Measurements from ENCODE around the gene NRXN3.

DNA sequence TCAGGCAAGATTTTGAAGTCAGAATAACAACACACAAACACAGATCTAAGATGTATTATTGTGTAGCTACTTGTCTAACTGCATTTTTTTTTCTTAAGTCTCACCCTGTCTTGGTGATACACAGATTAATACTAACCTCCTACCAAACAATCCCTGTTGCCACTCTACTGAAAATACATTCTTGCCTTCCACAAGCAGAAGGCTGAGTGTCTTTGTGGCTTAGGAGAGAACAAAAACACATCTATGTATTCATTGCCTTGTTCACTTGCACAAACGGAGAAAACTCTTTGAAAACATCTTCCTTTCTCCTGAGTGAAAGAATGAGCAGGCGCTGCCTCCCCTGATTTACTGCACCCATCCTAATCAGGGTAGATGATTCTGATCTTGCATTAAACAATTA, 1398.9 kb downstream of the NRXN3 start:
- TF ChIP-seq CTCF (conservative IDR thresholded peaks at IDR 0.05), result no peak
- no peak for TF ChIP-seq EZH2 (IDR thresholded peaks at IDR 0.05; ENCODE audit: low read depth)

Measured in PC-9 (cell line).